Measurements from ENCODE around the gene PRR12. TPM values are rescaled to one million over a fixed set of nuclear protein-coding genes. Genes with fewer than 3 reads are reported as not detected.

PRR12 gene
- total and polyA plus RNA-seq, 9 of the 15 experiments (the other 6 are each of a cell fraction or from before 2014, with no cell fraction given) = 0.01 to 21.1 (median 0.98) TPM

- FAIRE-seq (peak; percentile 99), DNase-seq (ENCODE audit: extremely low read depth in 1 of 4, low spot score in 3 of 4) (peak; percentile 90 to 100 (median 92)), ATAC-seq (peak; percentile 79)
- no peaks in the 10 kb centered on the region for H3K9me1 ChIP-seq (ENCODE audit: control insufficient read depth, insufficient read depth, low read length)
- under 1% methylated on average over 56 of the region's 87 CpGs for WGBS (ENCODE audit: insufficient coverage, low coverage, missing lambda C conversion rate)
- ChIA-PET CTCF (ENCODE audit: low intra/inter-chr PET ratio) (no interaction called here), POLR2A (interaction anchor here (0.6 to 2.8 kb wide), 13 partner anchors 13 to 63 kb away, joined by 3 to 27 read pairs (median 4); partner anchors contain the start of gene PRMT1)
- no peaks in the 10 kb centered on the region for H3K27me3 ChIP-seq (ENCODE audit: control insufficient read depth in 2 of 2, insufficient read depth in 2 of 2, low read length in 2 of 2)
- peak within 1 kb of the TSS; percentile 97 for H3K27ac ChIP-seq (ENCODE audit: extremely low read depth, low read depth, low read length)
- intact Hi-C loops (cut with micrococcal nuclease) (loop anchor here (2.0 kb wide), 2 partner anchors 35 to 51 kb away; partner anchors contain the start of genes PRMT1 and PRR12), in situ Hi-C loops (cut with MboI) (no loop called here)
- peak within 1 kb of the TSS; percentile 98 to 99 for H3K9ac ChIP-seq (ENCODE audit: insufficient read depth in 1 of 2, low read depth in 2 of 2, low read length in 2 of 2)
- no peaks in the 10 kb centered on the region for H3K9me3 ChIP-seq (replicated peaks; ENCODE audit: control insufficient read depth, insufficient read depth, low read depth, low read length)
- no TSS peak for BruUV-seq (replicated peaks)
- peaks cover 36% of the 10 kb centered on the region; the same call in 2 of the 3 replicates for H3K36me3 ChIP-seq (ENCODE audit: control insufficient read depth, insufficient read depth, low read length)
- peak within 1 kb of the TSS; percentile 98 for H3K4me2 ChIP-seq (ENCODE audit: insufficient read depth, low read length)
- peak within 1 kb of the TSS; percentile 97 for H3K4me3 ChIP-seq
- peaks cover 44% of the 10 kb centered on the region for H3K79me2 ChIP-seq (ENCODE audit: control insufficient read depth, insufficient read depth, low read length)
- peaks cover 27 to 56% of the 10 kb centered on the region in 2 experiments for H3K4me1 ChIP-seq (replicated peaks in 1 of 2; ENCODE audit: control insufficient read depth in 2 of 2, insufficient read depth in 2 of 2, low read length in 2 of 2)
- H2AFZ ChIP-seq (ENCODE audit: low read depth, low read length) = peak within 1 kb of the TSS; percentile 66
- no peaks in the 10 kb centered on the region for H4K20me1 ChIP-seq (replicated peaks; ENCODE audit: control insufficient read depth, insufficient read depth, low read length)
- peak; percentile 92 for TF ChIP-seq KLF13 (tag; IDR thresholded peaks at IDR 0.05; ENCODE audit: borderline replicate concordance, low read depth)
- TF ChIP-seq, protein P1, sequence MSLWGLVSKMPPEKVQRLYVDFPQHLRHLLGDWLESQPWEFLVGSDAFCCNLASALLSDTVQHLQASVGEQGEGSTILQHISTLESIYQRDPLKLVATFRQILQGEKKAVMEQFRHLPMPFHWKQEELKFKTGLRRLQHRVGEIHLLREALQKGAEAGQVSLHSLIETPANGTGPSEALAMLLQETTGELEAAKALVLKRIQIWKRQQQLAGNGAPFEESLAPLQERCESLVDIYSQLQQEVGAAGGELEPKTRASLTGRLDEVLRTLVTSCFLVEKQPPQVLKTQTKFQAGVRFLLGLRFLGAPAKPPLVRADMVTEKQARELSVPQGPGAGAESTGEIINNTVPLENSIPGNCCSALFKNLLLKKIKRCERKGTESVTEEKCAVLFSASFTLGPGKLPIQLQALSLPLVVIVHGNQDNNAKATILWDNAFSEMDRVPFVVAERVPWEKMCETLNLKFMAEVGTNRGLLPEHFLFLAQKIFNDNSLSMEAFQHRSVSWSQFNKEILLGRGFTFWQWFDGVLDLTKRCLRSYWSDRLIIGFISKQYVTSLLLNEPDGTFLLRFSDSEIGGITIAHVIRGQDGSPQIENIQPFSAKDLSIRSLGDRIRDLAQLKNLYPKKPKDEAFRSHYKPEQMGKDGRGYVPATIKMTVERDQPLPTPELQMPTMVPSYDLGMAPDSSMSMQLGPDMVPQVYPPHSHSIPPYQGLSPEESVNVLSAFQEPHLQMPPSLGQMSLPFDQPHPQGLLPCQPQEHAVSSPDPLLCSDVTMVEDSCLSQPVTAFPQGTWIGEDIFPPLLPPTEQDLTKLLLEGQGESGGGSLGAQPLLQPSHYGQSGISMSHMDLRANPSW (CRISPR knock-in tag; IDR thresholded peaks at IDR 0.05) = no peak
- TF ChIP-seq NFE2 (IDR thresholded peaks at IDR 0.05; ENCODE audit: low read depth) = no peak
- peak; percentile 92 for TF ChIP-seq RBFOX2 (IDR thresholded peaks at IDR 0.05; ENCODE audit: low read depth, low read length)
- TF ChIP-seq MBD2 (IDR thresholded peaks at IDR 0.05; ENCODE audit: borderline replicate concordance, low read depth) = peak; percentile 96
- TF ChIP-seq HNRNPK (IDR thresholded peaks at IDR 0.05; ENCODE audit: low read depth, low read length, poor library complexity, severe bottlenecking) = no peak
- peak; percentile 39 for TF ChIP-seq ETV1 (tag; conservative IDR thresholded peaks at IDR 0.05; ENCODE audit: low read depth)
- TF ChIP-seq KLF1 (tag; IDR thresholded peaks at IDR 0.05) = peak; percentile 85
- no peak for TF ChIP-seq JUNB (CRISPR knock-in tag; conservative IDR thresholded peaks at IDR 0.05)
- TF ChIP-seq HMGN3 (IDR thresholded peaks at IDR 0.05; ENCODE audit: borderline replicate concordance, extremely low read depth, insufficient read length, low read depth, low read length) = peak; percentile 91
- TF ChIP-seq ZNF586 (CRISPR knock-in tag; conservative IDR thresholded peaks at IDR 0.05) = no peak
- TF ChIP-seq MTA1 (IDR thresholded peaks at IDR 0.05; ENCODE audit: borderline replicate concordance) = peak; percentile 96
- no peak for TF ChIP-seq ZNF133 (CRISPR knock-in tag; IDR thresholded peaks at IDR 0.05)
- TF ChIP-seq PHF8 (IDR thresholded peaks at IDR 0.05; ENCODE audit: borderline replicate concordance, low read length) = peak; percentile 75; the same call in 1 of the 2 replicates
- TF ChIP-seq, protein P2, sequence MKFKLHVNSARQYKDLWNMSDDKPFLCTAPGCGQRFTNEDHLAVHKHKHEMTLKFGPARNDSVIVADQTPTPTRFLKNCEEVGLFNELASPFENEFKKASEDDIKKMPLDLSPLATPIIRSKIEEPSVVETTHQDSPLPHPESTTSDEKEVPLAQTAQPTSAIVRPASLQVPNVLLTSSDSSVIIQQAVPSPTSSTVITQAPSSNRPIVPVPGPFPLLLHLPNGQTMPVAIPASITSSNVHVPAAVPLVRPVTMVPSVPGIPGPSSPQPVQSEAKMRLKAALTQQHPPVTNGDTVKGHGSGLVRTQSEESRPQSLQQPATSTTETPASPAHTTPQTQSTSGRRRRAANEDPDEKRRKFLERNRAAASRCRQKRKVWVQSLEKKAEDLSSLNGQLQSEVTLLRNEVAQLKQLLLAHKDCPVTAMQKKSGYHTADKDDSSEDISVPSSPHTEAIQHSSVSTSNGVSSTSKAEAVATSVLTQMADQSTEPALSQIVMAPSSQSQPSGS (CRISPR knock-in tag; IDR thresholded peaks at IDR 0.05) = peak; percentile 59; the same call in 1 of the 2 replicates
- TF ChIP-seq RB1 (IDR thresholded peaks at IDR 0.05; ENCODE audit: low read depth) = peak; percentile 88
Measured at GRCh38 chr19:49641688-49642491, 50.9 kb downstream of the PRR12 start, which contains the start of gene SCAF1. Gene SCAF1, plus strand, starts transcription at chr19:49642209. Its CDS starts 2,818 bp downstream, at chr19:49645027.

Data from K562 (cell line).